ENCODE data around the gene CNEP1R1. TPM values are rescaled to one million over a fixed set of nuclear protein-coding genes. Genes with fewer than 3 reads are reported as not detected.
A peak's percentile ranks its signal among the peaks of the same experiment; 100 is the strongest.

The CNEP1R1 gene
- 15.2 and 24.5 TPM in 2 replicates for polyA plus RNA-seq (2011; rRNA removed)
- polyA minus RNA-seq (2011; rRNA and poly(A)+ RNA removed), result 10.4 and 14.7 TPM in 2 replicates

GRCh38 chr16:50024684-50025536 is at the start of gene CNEP1R1:
Gene CNEP1R1 (plus strand): TSS chr16:50025225. CDS start chr16:50025316, 91 bp downstream.
- Histone ChIP-seq H3K27me3 (ENCODE audit: control insufficient read depth, insufficient read depth, low read length) (peaks cover 2% of the 10 kb centered on the region), H3K4me3 (ENCODE audit: low read depth, low read length) (peak within 1 kb of the TSS; percentile 70), H3K36me3 (ENCODE audit: control insufficient read depth, insufficient read depth, low read length) (no peaks in the 10 kb centered on the region; the same call in 1 of the 2 replicates)
- peak; percentile 72 for DNase-seq (ENCODE audit: low read depth)
- POLR2A ChIA-PET, result interaction anchor here (0.5 to 1.0 kb wide), 4 partner anchors 29 to 415 kb away, joined by 3 to 5 read pairs (median 3); no protein-coding TSS in a partner anchor
- CTCF ChIA-PET, result interaction anchor here (0.6 to 2.9 kb wide), 38 partner anchors 8 to 722 kb away, joined by 3 to 68 read pairs (median 4); partner anchors contain the start of genes BRD7 and HEATR3
- TF ChIP-seq CTCF (IDR thresholded peaks at IDR 0.05; ENCODE audit: insufficient read depth, low read depth, low read length), result peak; percentile 100

- no peak overlapping the region for H3K4me3 ChIP-seq (ENCODE audit: low read depth, low read length)
- CTCF ChIA-PET, result interaction anchor here (0.6 kb wide), 2 partner anchors 88 to 546 kb away, joined by 3 to 4 read pairs; partner anchors contain the start of gene HEATR3
- no peaks in the 10 kb centered on the region for H3K27me3 ChIP-seq (ENCODE audit: control insufficient read depth, insufficient read depth, low read length)
- no peaks in the 10 kb centered on the region for H3K36me3 ChIP-seq (ENCODE audit: control insufficient read depth, insufficient read depth, low read length)
- no peak for DNase-seq (ENCODE audit: low read depth)
- POLR2A ChIA-PET, result no interaction called here
- no peak for TF ChIP-seq CTCF (IDR thresholded peaks at IDR 0.05; ENCODE audit: insufficient read depth, low read depth, low read length)
Observed at GRCh38 chr16:49977427-49977826, 47.6 kb upstream of the CNEP1R1 start.

GRCh38 chr16:49978569-49979326 is 46.3 kb upstream of the CNEP1R1 start:
- DNase-seq (ENCODE audit: low read depth), result no peak
- ChIA-PET CTCF (interaction anchor here (0.7 kb wide), 1 partner anchor 46 kb away, joined by 3 read pairs; the partner anchor contains the start of gene CNEP1R1), POLR2A (no interaction called here)
- Histone ChIP-seq H3K27me3 (ENCODE audit: control insufficient read depth, insufficient read depth, low read length) (no peaks in the 10 kb centered on the region), H3K4me3 (ENCODE audit: low read depth, low read length) (no peak overlapping the region), H3K36me3 (ENCODE audit: control insufficient read depth, insufficient read depth, low read length) (no peaks in the 10 kb centered on the region)
- TF ChIP-seq CTCF (IDR thresholded peaks at IDR 0.05; ENCODE audit: insufficient read depth, low read depth, low read length), result no peak

- no peaks in the 10 kb centered on the region for H3K36me3 ChIP-seq (ENCODE audit: control insufficient read depth, insufficient read depth, low read length)
- H3K27me3 ChIP-seq (ENCODE audit: control insufficient read depth, insufficient read depth, low read length), result no peaks in the 10 kb centered on the region
- ChIA-PET POLR2A (no interaction called here), CTCF (no interaction called here)
- no peak for DNase-seq (ENCODE audit: low read depth)
- H3K4me3 ChIP-seq (ENCODE audit: low read depth, low read length), result no peak overlapping the region
- no peak for TF ChIP-seq CTCF (IDR thresholded peaks at IDR 0.05; ENCODE audit: insufficient read depth, low read depth, low read length)
Observed at GRCh38 chr16:49980166-49980565, 44.9 kb upstream of the CNEP1R1 start.
